Astrocyte (in vitro differentiated cells and primary cell): ENCODE data around the gene KRT7. TPM values are rescaled to one million over a fixed set of nuclear protein-coding genes. Genes with fewer than 3 reads are reported as not detected.

Source experiments
- DNase-seq: peaks from one replicate; pipeline ENCODE4 v3.0.0-alpha.2; 2010; ENCODE audit warnings: low read depth
- FAIRE-seq: peaks from 2 replicates; lab custom pipeline; 2011; peaks lifted over from hg19 to GRCh38; lab: Jason Lieb, UNC
- H2AFZ ChIP-seq: 2 replicates; pipeline ENCODE4 v1.6.0; 2012; ENCODE audit warnings: low read depth, low read length, inconsistent platforms
- H3K27ac ChIP-seq: 2 replicates; pipeline ENCODE4 v1.5.1; 2011; ENCODE audit warnings: low read depth, low read length, inconsistent platforms
- H3K27me3 ChIP-seq: 2 replicates; pipeline ENCODE4 v1.6.0; 2011; ENCODE audit warnings: low read length, inconsistent platforms; ENCODE audit not compliant: insufficient read depth
- H3K36me3 ChIP-seq: 2 replicates; pipeline ENCODE4 v1.5.1; 2011; ENCODE audit warnings: low read length, inconsistent platforms; ENCODE audit not compliant: insufficient read depth
- H3K4me1 ChIP-seq: 2 replicates; pipeline ENCODE4 v1.5.1; 2011; ENCODE audit warnings: low read length, inconsistent platforms; ENCODE audit not compliant: insufficient read depth
- H3K4me2 ChIP-seq: 2 replicates; pipeline ENCODE4 v1.6.0; 2012; ENCODE audit warnings: low read length, inconsistent platforms
- H3K4me3 ChIP-seq: 2 replicates; pipeline ENCODE4 v1.5.1; 2011; ENCODE audit warnings: low read depth, mild to moderate bottlenecking, low read length, inconsistent platforms; ENCODE audit not compliant: insufficient read depth
- H3K79me2 ChIP-seq: 2 replicates; pipeline ENCODE4 v1.6.0; 2012; ENCODE audit warnings: mild to moderate bottlenecking, low read length, inconsistent platforms; ENCODE audit not compliant: insufficient read depth
- H3K9ac ChIP-seq: 2 replicates; pipeline ENCODE4 v1.6.0; 2012; ENCODE audit warnings: mild to moderate bottlenecking, low read length, inconsistent platforms
- H3K9me3 ChIP-seq: 2 replicates; pipeline ENCODE4 v1.5.1; 2012; ENCODE audit warnings: low read depth, mild to moderate bottlenecking, low read length, inconsistent platforms; ENCODE audit not compliant: insufficient read depth
- H4K20me1 ChIP-seq: 2 replicates; pipeline ENCODE4 v1.6.0; 2012; ENCODE audit warnings: low read length, inconsistent platforms; ENCODE audit not compliant: insufficient read depth
- H3K27ac Mint-ChIP-seq: one replicate; pipeline ENCODE4 v1.8.0; 2021; ENCODE audit warnings: mild to moderate bottlenecking, mixed read lengths; ENCODE audit not compliant: unreplicated experiment
- H3K27me3 Mint-ChIP-seq: one replicate; pipeline ENCODE4 v1.8.0; 2021; ENCODE audit warnings: low read depth, mixed read lengths; ENCODE audit not compliant: unreplicated experiment
- H3K36me3 Mint-ChIP-seq: one replicate; pipeline ENCODE4 v1.8.0; 2021; ENCODE audit warnings: low read depth, mixed read lengths; ENCODE audit not compliant: unreplicated experiment
- H3K4me1 Mint-ChIP-seq: one replicate; pipeline ENCODE4 v1.8.0; 2021; ENCODE audit warnings: low read depth, mixed read lengths; ENCODE audit not compliant: unreplicated experiment
- H3K4me3 Mint-ChIP-seq: one replicate; pipeline ENCODE4 v1.8.0; 2021; ENCODE audit warnings: mild to moderate bottlenecking, moderate library complexity, mixed read lengths; ENCODE audit not compliant: unreplicated experiment
- H3K9me3 Mint-ChIP-seq: one replicate; pipeline ENCODE4 v1.8.0; 2021; ENCODE audit warnings: mild to moderate bottlenecking, mixed read lengths; ENCODE audit not compliant: unreplicated experiment
- CTCF ChIP-seq: IDR thresholded peaks from 2 replicates; pipeline ENCODE4 v1.5.1; 2011; ENCODE audit warnings: low read depth, mild to moderate bottlenecking, inconsistent platforms, low read length, moderate library complexity; ENCODE audit not compliant: insufficient read depth
- EZH2 ChIP-seq: IDR thresholded peaks from 2 replicates; pipeline ENCODE4 v1.6.1; 2012; ENCODE audit warnings: mild to moderate bottlenecking, low read length, inconsistent platforms; ENCODE audit not compliant: insufficient read depth
- total RNA-seq: library from RNA; stranded (reverse); gene quantifications from 2 replicates; pipeline ENCODE4 v1.2.1, GENCODE V29; 2021

KRT7 gene
- total RNA-seq, 1 donor from 2014 or later = 149 TPM

- no peak overlapping the region for H2AFZ ChIP-seq
- H3K9me3 ChIP-seq = no peaks in the 10 kb centered on the region
- FAIRE-seq = no peak
- no peaks in the 10 kb centered on the region for H3K27me3 ChIP-seq
- H3K4me3 ChIP-seq = no peak overlapping the region
- no peak overlapping the region for H3K9ac ChIP-seq
- H3K27ac ChIP-seq = no peak overlapping the region
- peaks cover 65% of the 10 kb centered on the region for H3K4me1 ChIP-seq
- no peaks in the 10 kb centered on the region for H3K36me3 Mint-ChIP-seq
- H3K27me3 Mint-ChIP-seq = peaks cover 4% of the 10 kb centered on the region
- no peaks in the 10 kb centered on the region for H3K36me3 ChIP-seq
- no peak overlapping the region for H3K4me3 Mint-ChIP-seq
- H3K4me1 Mint-ChIP-seq = peaks cover 57% of the 10 kb centered on the region
- no peaks in the 10 kb centered on the region for H4K20me1 ChIP-seq
- no peaks in the 10 kb centered on the region for H3K9me3 Mint-ChIP-seq
- peak overlapping the region; percentile 94 for H3K27ac Mint-ChIP-seq
- DNase-seq = no peak
- TF ChIP-seq CTCF (no peak), EZH2 (no peak)
- H3K79me2 ChIP-seq = no peaks in the 10 kb centered on the region
- peak overlapping the region; percentile 3 for H3K4me2 ChIP-seq
These were observed 39.1 kb upstream of the KRT7 start for GRCh38 chr12:52193991-52194390.

GRCh38 chr12:52195065-52195730 lies 37.8 kb upstream of the KRT7 start:
- H3K4me1 Mint-ChIP-seq = peaks cover 47% of the 10 kb centered on the region
- peaks cover 1% of the 10 kb centered on the region for H3K36me3 Mint-ChIP-seq
- no peak overlapping the region for H3K4me3 Mint-ChIP-seq
- H3K4me1 ChIP-seq = peaks cover 53% of the 10 kb centered on the region
- H3K27ac ChIP-seq = peak overlapping the region; percentile 25
- FAIRE-seq (no peak), DNase-seq (peak; percentile 67)
- H3K9me3 ChIP-seq = no peaks in the 10 kb centered on the region
- H3K79me2 ChIP-seq = no peaks in the 10 kb centered on the region
- no peak overlapping the region for H2AFZ ChIP-seq
- H3K9me3 Mint-ChIP-seq = no peaks in the 10 kb centered on the region
- no peaks in the 10 kb centered on the region for H4K20me1 ChIP-seq
- H3K4me3 ChIP-seq = no peak overlapping the region
- peak overlapping the region; percentile 11 for H3K9ac ChIP-seq
- H3K27ac Mint-ChIP-seq = no peak overlapping the region
- no peaks in the 10 kb centered on the region for H3K36me3 ChIP-seq
- peaks cover 14% of the 10 kb centered on the region for H3K27me3 Mint-ChIP-seq
- no peak for TF ChIP-seq EZH2
- no peak for TF ChIP-seq CTCF
- H3K4me2 ChIP-seq = peak overlapping the region; percentile 41
- H3K27me3 ChIP-seq = no peaks in the 10 kb centered on the region
